ENCODE measurements around the gene BMP8B.

GRCh38 chr1:39835110-39835509 is 46.4 kb upstream of the BMP8B start:
- TF ChIP-seq, protein P1, sequence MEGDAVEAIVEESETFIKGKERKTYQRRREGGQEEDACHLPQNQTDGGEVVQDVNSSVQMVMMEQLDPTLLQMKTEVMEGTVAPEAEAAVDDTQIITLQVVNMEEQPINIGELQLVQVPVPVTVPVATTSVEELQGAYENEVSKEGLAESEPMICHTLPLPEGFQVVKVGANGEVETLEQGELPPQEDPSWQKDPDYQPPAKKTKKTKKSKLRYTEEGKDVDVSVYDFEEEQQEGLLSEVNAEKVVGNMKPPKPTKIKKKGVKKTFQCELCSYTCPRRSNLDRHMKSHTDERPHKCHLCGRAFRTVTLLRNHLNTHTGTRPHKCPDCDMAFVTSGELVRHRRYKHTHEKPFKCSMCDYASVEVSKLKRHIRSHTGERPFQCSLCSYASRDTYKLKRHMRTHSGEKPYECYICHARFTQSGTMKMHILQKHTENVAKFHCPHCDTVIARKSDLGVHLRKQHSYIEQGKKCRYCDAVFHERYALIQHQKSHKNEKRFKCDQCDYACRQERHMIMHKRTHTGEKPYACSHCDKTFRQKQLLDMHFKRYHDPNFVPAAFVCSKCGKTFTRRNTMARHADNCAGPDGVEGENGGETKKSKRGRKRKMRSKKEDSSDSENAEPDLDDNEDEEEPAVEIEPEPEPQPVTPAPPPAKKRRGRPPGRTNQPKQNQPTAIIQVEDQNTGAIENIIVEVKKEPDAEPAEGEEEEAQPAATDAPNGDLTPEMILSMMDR (IDR thresholded peaks at IDR 0.05), result no peak
- no peak for TF ChIP-seq POLR2A (IDR thresholded peaks at IDR 0.05)

All from heart left ventricle (tissue), 13 donors.